GM23338 (cell line): Measurements from ENCODE around the gene DMRTC2. TPM values are rescaled to one million over a fixed set of nuclear protein-coding genes. Genes with fewer than 3 reads are reported as not detected.
A peak's percentile ranks its signal among the peaks of the same experiment; 100 is the strongest.

Experiments
- ATAC-seq: fragments of 200-7000 bp; cut with Tn5 transposase; 3 replicates; pipeline ENCODE4 v1.9.1; 2020
- DNase-seq: peaks from one replicate; pipeline ENCODE4 v3.0.0-alpha.2; 2015; ENCODE audit warnings: low spot score
- H2AFZ ChIP-seq: fragments of 200-600 bp; sonication (generic); 2 replicates; pipeline ENCODE4 v1.8.0; 2016; ENCODE audit warnings: antibody characterized with exemption, mild to moderate bottlenecking, moderate library complexity
- H3F3A ChIP-seq: fragments of 200-600 bp; sonication (generic); replicated peaks from 2 replicates; pipeline ENCODE4 v1.8.0; 2017; ENCODE audit warnings: antibody characterized with exemption, mixed run types, low read depth
- H3K27ac ChIP-seq: fragments of 200-600 bp; sonication (generic); 2 replicates; pipeline ENCODE4 v1.6.1; 2016; ENCODE audit warnings: low read depth
- H3K27me3 ChIP-seq: fragments of 200-600 bp; sonication (generic); 2 replicates; pipeline ENCODE4 v1.8.0; 2016; ENCODE audit warnings: mild to moderate bottlenecking, mixed run types, moderate library complexity; ENCODE audit not compliant: insufficient read depth
- H3K36me3 ChIP-seq: fragments of 200-600 bp; sonication (generic); 2 replicates; pipeline ENCODE4 v1.8.0; 2016; ENCODE audit warnings: mild to moderate bottlenecking; ENCODE audit not compliant: insufficient read depth
- H3K4me1 ChIP-seq: fragments of 200-600 bp; sonication (generic); 2 replicates; pipeline ENCODE4 v1.8.0; 2016; ENCODE audit warnings: mild to moderate bottlenecking, moderate library complexity; ENCODE audit not compliant: insufficient read depth
- H3K4me2 ChIP-seq: fragments of 200-600 bp; sonication (generic); 2 replicates; pipeline ENCODE4 v1.7.1; 2017; ENCODE audit warnings: mixed run types
- H3K4me3 ChIP-seq: fragments of 200-600 bp; sonication (generic); 2 replicates; pipeline ENCODE4 v1.6.1; 2016; ENCODE audit warnings: mixed run types
- H3K79me2 ChIP-seq: fragments of 200-600 bp; sonication (generic); replicated peaks from 2 replicates; pipeline ENCODE4 v1.8.0; 2017; ENCODE audit warnings: mild to moderate bottlenecking; ENCODE audit not compliant: insufficient read depth
- H3K9me2 ChIP-seq: fragments of 200-600 bp; sonication (generic); 2 replicates; pipeline ENCODE4 v1.8.0; 2017; ENCODE audit not compliant: insufficient read depth
- H4K20me1 ChIP-seq: fragments of 200-600 bp; sonication (generic); replicated peaks from 2 replicates; pipeline ENCODE4 v1.8.0; 2017; ENCODE audit warnings: mild to moderate bottlenecking; ENCODE audit not compliant: insufficient read depth
- H3K27ac Mint-ChIP-seq: 2 replicates; pipeline ENCODE4 v1.8.0; 2020; ENCODE audit warnings: inconsistent platforms, mild to moderate bottlenecking, moderate library complexity, mixed read lengths
- H3K27me3 Mint-ChIP-seq: 3 replicates; pipeline ENCODE4 v1.8.0; 2022; ENCODE audit warnings: low read depth, mild to moderate bottlenecking, moderate library complexity, mixed read lengths, inconsistent platforms; ENCODE audit not compliant: insufficient read depth, poor library complexity
- H3K36me3 Mint-ChIP-seq: 3 replicates; pipeline ENCODE4 v1.8.0; 2021; ENCODE audit warnings: low read depth, mild to moderate bottlenecking, inconsistent platforms, moderate library complexity, mixed read lengths
- H3K4me1 Mint-ChIP-seq: 3 replicates; pipeline ENCODE4 v1.8.0; 2020; ENCODE audit warnings: mild to moderate bottlenecking, inconsistent platforms, mixed read lengths
- H3K4me3 Mint-ChIP-seq: 3 replicates; pipeline ENCODE4 v1.8.0; 2021; ENCODE audit warnings: moderate library complexity, mild to moderate bottlenecking, inconsistent platforms, mixed read lengths
- H3K9me3 Mint-ChIP-seq: 3 replicates; pipeline ENCODE4 v1.8.0; 2020; ENCODE audit warnings: moderate library complexity, mild to moderate bottlenecking, inconsistent platforms, mixed read lengths
- EZH2 ChIP-seq: fragments of 200-600 bp; sonication (generic); IDR thresholded peaks from one replicate; pipeline ENCODE4 v1.8.0; 2017; ENCODE audit warnings: antibody characterized with exemption, mild to moderate bottlenecking, low read depth; ENCODE audit not compliant: unreplicated experiment
- EZH2phosphoT487 ChIP-seq: fragments of 200-600 bp; sonication (generic); IDR thresholded peaks from one replicate; pipeline ENCODE4 v1.8.1; 2018; ENCODE audit warnings: antibody characterized with exemption; ENCODE audit not compliant: unreplicated experiment
- JUNB ChIP-seq: IDR thresholded peaks from one replicate; pipeline ENCODE4 v1.6.1; 2016; ENCODE audit warnings: antibody characterized with exemption; ENCODE audit not compliant: unreplicated experiment
- NANOG ChIP-seq: IDR thresholded peaks from 2 replicates; pipeline ENCODE4 v1.6.1; 2016; ENCODE audit warnings: antibody characterized with exemption, borderline replicate concordance
- REST ChIP-seq: IDR thresholded peaks from one replicate; pipeline ENCODE4 v1.6.1; 2018; ENCODE audit warnings: antibody characterized with exemption; ENCODE audit not compliant: unreplicated experiment
- ZNF331 ChIP-seq: fragments of 250-450 bp; sonication (Bioruptor Pico); IDR thresholded peaks from 2 replicates; pipeline ENCODE4 v1.5.0; 2020; ENCODE audit warnings: low read depth, mild to moderate bottlenecking, moderate library complexity
- ZNF462 ChIP-seq: fragments of 250-450 bp; sonication (Bioruptor Pico); IDR thresholded peaks from 2 replicates; pipeline ENCODE4 v1.5.0; 2020; ENCODE audit warnings: mild to moderate bottlenecking, moderate library complexity
- long read RNA-seq: library from polyadenylated mRNA; unstranded; transcript quantifications from one replicate; pipeline ENCODE4 v2.0.0, GENCODE V29; 2020; ENCODE audit not compliant: unreplicated experiment
- polyA plus RNA-seq: library from polyadenylated mRNA; unstranded; fragments of >200 nt; fragmentation: Nextera tagmentation; extraction: Ambion mirVana; gene quantifications from 2 replicates; pipeline ENCODE4 v1.2.1, GENCODE V29; 2016
- total RNA-seq: library from RNA; depleted of rRNA; stranded (reverse); fragments of >200 nt; shearing (Covaris generic); gene quantifications from 2 replicates; pipeline ENCODE4 v1.2.3, GENCODE V29; 2014; rRNA removed
- TF ChIP-seq, protein P1 (sequence below): IDR thresholded peaks from 2 replicates; pipeline ENCODE4 v1.6.1; 2016; ENCODE audit warnings: antibody characterized with exemption

The DMRTC2 gene
- total RNA-seq: 0.21 TPM in 1 of 2 replicates, not detected in the other
- not detected in 2 replicates for polyA plus RNA-seq
- long read RNA-seq: 0 reads

DNA sequence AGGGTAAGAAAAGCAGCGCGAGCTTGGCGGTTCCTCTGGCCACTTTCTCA lies at the start of gene DMRTC2:
Gene DMRTC2, plus strand, starts transcription at position 42 of the 50 bp plus-strand sequence. CDS start 2,387 bp downstream, outside the sequence.
- H3K36me3 Mint-ChIP-seq: peaks cover 5% of the 10 kb centered on the region; the same call in 2 of the 3 replicates
- H3K27ac Mint-ChIP-seq: no peak within 1 kb of the TSS
- H3K79me2 ChIP-seq: no peaks in the 10 kb centered on the region
- TF ChIP-seq ZNF331 (CRISPR knock-in tag) (no peak), ZNF462 (no peak), JUNB (no peak), NANOG (no peak), EZH2phosphoT487 (no peak), REST (no peak), EZH2 (no peak)
- TF ChIP-seq, protein P1, sequence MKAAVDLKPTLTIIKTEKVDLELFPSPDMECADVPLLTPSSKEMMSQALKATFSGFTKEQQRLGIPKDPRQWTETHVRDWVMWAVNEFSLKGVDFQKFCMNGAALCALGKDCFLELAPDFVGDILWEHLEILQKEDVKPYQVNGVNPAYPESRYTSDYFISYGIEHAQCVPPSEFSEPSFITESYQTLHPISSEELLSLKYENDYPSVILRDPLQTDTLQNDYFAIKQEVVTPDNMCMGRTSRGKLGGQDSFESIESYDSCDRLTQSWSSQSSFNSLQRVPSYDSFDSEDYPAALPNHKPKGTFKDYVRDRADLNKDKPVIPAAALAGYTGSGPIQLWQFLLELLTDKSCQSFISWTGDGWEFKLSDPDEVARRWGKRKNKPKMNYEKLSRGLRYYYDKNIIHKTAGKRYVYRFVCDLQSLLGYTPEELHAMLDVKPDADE: no peak
- H3K9me2 ChIP-seq: no peaks in the 10 kb centered on the region
- ATAC-seq (no peak), DNase-seq (no peak)
- H3K27me3 ChIP-seq: no peaks in the 10 kb centered on the region
- no peaks in the 10 kb centered on the region; the same call in 2 of the 3 replicates for H3K4me1 Mint-ChIP-seq
- H3F3A ChIP-seq: no peaks in the 10 kb centered on the region
- no peaks in the 10 kb centered on the region for H3K36me3 ChIP-seq
- H2AFZ ChIP-seq: peak within 1 kb of the TSS; percentile 81
- H3K4me2 ChIP-seq: no peak within 1 kb of the TSS
- no peaks in the 10 kb centered on the region for H3K4me1 ChIP-seq
- H3K4me3 Mint-ChIP-seq: no peak within 1 kb of the TSS; the same call in 2 of the 3 replicates
- H3K27ac ChIP-seq: no peak within 1 kb of the TSS
- peaks cover 18% of the 10 kb centered on the region for H3K27me3 Mint-ChIP-seq
- H3K4me3 ChIP-seq: no peak within 1 kb of the TSS
- H4K20me1 ChIP-seq: no peaks in the 10 kb centered on the region
- peaks cover 14% of the 10 kb centered on the region; the same call in 2 of the 3 replicates for H3K9me3 Mint-ChIP-seq
